ENCODE results near the gene BRWD1.
A peak's percentile ranks its signal among the peaks of the same experiment; 100 is the strongest.

BRWD1 gene

DNA sequence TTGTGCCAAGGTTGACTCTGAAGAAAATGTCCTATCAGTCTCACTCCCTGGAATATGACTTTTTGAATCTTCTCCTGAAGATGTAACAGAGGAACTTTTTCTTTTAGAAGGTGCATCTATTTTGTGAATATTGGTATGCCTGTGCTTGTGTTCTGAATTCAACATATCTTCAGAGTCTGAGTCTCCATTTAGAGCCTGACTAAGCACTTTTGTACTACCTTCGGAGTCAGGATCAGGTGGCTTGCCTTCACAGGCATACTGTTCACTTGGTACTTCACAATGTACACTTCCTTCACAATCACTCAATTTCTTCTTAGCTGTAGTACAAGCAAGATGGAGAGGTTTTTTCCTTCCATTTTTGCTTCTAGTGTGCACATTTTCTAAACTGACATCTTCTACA is 116.6 kb downstream of the BRWD1 start:
- no peak for DNase-seq

- no peak for DNase-seq
These were observed 117.1 kb downstream of the BRWD1 start for GRCh38 chr21:39196310-39196709.

DNA sequence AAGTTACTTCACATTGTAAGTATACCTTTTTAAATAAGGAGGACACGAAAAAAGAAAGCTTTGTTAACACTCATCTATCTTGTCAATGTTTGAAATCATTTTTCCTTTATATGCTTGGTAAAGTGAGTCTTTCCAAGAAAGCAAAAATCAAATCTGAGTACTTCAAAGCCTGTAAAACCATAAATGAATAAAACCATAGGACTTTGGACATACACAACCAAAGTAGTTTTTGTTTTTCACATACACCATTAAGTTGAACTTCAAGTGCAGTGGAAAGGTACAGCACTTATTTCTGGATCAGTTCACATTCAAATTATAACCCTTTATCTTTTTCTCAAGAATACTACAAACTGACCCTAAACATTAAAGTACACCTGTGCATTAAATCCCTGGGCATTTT is 120.1 kb downstream of the BRWD1 start:
- DNase-seq = no peak

DNA sequence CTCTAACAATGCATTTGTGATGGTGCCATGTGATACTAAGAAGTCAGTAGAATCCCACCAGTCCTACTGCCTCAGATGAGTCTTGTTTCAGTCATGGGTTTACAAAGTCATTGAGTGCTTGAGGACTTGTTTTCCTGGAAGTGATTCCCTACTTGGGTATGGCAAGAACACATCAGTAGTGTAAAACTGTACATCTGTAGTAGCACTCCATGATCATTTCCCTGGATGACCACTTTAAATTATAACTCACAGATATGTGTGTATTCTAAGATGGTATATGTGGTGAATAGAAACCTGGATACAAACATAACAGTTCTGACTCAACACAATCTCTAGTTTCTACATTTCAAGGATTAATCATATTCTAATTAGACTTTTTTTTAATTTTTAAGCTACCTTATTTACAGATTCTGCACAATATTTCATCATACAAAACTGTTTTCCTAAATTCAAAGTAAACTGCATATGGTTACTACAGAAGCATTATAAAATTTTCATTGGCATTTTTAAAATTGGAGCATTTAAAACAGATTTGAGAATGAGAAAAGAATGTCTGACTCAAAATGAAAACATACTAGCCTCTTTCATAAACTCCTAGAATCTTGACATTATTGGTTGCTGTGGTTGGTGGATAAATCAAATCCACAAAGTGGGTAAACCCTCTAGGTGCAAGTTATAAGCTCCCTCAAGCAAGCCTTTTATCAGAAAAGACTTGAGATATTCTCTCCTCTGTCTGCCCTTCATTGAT is 123.4 kb downstream of the BRWD1 start:
- DNase-seq = no peak

GRCh38 chr21:39188521-39189139 is 124.8 kb downstream of the BRWD1 start:
- no peak for DNase-seq

DNA sequence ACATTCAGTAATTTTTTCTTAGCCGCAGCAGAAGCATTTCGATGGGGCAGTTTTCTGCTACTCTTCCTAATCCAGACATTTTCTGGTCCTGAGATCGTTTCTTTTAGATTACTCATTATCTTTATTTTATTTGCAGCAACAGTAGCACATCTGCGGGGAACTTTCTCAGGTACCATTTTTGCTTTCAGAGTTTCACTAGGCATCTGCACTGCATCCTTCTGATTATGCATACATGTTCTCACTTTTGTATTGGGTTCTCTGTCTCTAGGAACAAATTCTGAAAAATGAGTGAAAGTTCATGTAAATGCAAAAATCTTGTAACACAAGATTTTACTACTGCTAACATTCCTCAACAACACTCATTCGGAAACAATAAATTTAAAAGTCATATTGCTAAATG is 126.3 kb downstream of the BRWD1 start:
- no peak for DNase-seq

DNA sequence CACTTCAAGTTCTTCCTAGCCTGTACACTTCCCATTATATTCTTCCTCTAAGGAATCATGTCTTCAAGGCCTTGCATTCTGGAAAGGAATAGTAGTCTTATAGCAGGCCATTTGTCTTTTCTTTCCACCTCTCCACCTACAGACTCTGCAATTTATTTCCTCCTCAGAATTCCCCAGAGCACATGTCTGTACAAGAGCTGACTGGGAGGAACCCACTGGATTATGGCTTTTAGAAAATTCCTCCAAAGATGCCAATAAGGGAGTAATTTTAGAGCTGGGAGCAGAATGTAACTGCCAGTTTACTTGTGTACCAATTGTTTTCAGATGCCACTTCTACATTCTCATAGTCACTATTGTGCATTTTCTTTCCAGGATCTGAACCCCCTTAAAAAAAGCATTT is 126.8 kb downstream of the BRWD1 start:
- no peak for DNase-seq

DNA sequence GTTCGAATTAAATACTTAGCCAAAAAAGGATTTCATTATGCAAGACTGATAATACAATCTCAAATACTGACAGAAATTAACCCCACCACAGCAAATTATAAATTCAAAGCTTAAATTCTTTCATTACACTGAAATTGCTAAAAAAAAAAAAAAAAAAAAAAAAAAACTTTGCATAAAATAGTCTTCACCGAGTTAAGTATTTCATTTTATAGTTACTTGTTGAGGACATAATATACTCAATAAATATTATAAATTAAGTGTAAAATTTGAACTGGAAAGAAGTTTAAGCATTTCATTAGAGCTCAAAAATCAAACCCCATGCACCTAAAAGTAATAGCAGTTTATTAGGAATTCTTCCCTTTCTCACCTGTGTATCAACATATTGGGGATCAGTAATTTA is 128.3 kb downstream of the BRWD1 start:
- DNase-seq = no peak

DNA sequence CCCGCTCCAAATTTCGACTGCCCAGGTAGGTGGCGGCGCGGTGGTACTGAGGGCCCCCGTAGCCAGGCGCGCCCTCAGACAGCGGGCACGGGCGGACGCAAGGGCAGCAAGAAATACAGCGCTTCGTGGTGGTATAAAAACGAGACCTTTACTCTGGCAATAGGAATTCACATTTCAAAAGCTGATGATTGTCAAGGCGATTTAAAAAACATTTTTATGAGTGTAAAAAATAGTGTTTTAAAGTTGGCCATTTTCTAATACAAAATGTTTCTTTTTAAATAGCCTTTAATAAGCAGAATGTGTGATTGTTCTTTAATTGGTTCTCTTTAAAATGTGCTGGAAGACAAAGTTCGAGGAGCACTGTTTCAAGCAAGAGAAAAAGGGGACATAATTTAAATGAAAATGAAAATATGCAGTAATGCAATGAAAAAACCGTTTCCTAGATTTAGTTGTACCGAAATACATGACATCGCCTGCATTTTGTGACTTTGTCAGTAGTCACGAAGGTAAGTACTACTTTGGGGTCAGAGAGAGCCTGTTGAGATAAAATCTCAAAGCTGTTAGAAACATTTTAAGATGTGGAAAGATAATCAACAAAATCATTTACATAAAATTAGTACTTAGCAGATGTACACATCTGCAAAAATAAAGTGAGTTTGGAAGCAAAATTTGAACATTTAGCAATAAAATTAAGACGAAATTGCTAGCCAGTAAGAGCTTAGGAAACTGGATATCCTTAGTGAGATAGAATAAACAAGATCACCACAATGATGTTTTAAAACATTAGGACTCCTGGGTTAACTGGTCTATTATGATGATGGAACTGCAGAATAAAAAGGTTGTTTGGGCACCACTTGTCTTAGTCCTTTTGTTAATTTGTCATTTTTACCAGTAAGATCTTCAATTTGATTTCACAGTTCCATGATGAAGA is 129.1 kb downstream of the BRWD1 start:
- DNase-seq = peak in 1 of 4 experiments; percentile 12

- DNase-seq = peak; percentile 98 to 99 (median 99)
These were observed 130.0 kb downstream of the BRWD1 start, which contains the start of gene PSMG1 for GRCh38 chr21:39183272-39184049. Gene PSMG1 (minus strand): TSS chr21:39183451. CDS start chr21:39183385, 66 bp downstream.

- DNase-seq = peak; percentile 29 to 60 (median 52)
These were observed 130.8 kb downstream of the BRWD1 start for GRCh38 chr21:39182484-39183271.

GRCh38 chr21:39182016-39182415 is 131.4 kb downstream of the BRWD1 start:
- DNase-seq = no peak

DNA sequence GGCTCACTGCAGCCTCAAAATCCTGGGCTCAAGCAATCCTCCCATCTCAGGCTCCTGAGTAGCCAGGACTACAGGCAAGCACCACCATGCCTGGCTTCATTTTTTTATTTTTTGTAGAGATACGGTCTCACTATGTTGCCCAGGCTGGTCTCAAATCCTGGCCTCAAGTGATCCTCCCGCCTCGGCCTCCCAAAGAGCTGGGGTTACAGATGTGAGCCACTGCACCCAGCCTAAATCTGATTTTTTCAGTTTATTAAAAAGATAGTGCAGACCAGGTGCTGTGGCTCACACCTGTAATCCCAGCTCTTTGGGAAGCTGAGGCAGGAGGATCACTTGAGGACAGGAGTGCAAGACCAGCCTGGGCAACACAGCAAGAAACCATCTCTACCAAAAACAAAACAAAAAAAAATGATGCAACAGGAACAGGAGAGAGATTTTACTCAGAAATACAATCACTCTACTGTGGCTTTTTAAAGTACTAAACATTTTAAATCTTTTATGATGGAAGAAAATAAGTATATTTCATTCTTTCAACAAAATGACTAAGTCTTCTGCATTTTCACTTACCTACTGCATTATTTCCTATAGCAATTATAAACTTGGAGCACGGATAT is 132.1 kb downstream of the BRWD1 start:
- DNase-seq = no peak

GRCh38 chr21:39180429-39181019 is 132.9 kb downstream of the BRWD1 start:
- DNase-seq = peak in 2 of 4 experiments; percentile 14 to 16

GRCh38 chr21:39178421-39178820 is 135.0 kb downstream of the BRWD1 start:
- DNase-seq = no peak

DNA sequence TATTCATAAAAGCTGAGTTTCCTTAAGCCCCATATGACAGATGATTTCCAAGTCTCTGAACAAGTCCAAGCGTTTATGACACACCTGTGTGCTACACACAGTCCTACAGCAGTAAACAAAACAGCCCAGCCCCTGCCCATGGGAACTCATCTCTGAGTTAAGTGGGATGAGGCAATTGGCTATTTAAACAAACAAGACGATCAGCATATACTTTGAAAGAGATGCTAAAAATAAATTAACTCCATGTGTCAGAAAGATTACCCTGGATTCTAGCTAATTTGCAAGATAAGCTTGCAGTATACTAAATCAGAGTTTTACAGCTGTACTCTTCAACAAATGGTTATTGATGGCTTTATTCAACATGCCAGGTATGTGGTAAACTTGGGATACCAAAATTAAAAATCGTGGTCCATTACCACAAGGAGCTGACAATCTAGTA is 137.1 kb downstream of the BRWD1 start:
- no peak for DNase-seq

- DNase-seq = no peak
These were observed 137.8 kb downstream of the BRWD1 start for GRCh38 chr21:39175665-39176064.

DNA sequence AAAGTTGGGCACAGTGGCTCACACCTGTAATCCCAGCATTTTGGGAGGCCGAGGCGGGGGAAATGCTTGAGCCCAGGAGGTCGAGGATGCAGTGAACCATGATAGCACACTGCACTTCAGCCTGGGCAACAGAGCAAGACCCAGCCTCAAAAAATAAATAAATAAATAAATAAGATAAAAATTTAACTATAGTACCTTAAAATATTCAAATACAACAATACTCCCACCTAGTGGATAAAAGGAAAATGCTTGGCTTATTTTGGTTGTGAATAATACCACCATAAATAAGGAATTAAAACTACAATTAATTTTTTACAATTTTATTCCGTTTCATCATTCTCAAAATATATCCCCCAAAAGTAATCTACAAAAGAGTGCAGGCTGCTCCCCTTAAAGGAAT is 138.3 kb downstream of the BRWD1 start:
- peak in 3 of 4 experiments; percentile 28 to 56 (median 55) for DNase-seq

DNA sequence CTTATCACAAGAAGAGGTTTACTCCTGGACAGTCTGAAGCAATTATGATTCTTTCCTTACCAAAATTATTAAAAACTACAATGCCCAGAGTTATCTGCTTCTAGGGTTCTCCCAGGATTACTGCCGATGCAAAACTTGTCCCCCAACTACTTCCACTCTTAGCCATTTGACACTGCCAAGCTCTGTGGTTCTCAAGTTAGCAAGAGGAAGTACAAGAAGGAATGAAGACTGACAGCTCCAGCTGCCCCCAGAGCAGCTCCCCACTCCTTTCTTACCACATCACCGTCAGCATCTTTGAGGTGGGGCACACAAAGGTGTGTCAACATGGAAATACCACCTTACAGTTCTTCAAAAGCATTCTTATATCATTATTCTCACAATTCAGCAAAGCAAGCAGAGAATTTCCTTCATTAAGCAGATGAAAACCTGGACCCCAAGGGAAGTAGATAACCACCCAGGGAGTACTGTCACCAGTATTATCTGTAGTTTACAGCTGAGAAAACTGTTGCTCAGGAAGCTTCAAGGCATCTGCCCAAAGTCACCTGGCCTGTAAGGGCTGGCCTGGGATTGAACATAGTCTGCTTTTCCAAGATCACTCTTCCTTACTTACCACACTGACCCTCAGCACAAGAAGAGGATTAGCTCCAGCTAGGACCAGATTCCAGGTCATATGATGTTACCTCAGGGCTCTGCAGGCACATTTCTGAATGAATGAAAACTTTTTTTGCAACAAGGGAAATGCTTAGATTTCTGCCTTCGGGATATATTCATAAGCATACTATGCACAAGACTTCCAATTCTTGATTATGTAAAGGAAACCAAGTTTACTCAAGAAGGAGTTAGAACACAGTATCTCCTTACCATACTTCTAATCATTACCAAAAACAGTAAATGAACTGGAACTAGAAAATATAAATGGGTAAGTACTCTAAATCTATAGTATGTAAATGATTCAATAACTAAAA is 139.4 kb downstream of the BRWD1 start:
- peak in 2 of 4 experiments; percentile 11 to 29 for DNase-seq
